Stimulated activated CD4-positive, alpha-beta T cell treated with anti-CD3 and anti-CD28 coated beads, Interleukin-4, amount 100 ng/mL, for 4 hours (primary cell): ENCODE data around the gene ZNF423.

Source experiments
- DNase-seq, 2 experiments: peaks; one replicate each; pipeline ENCODE4 v3.0.0-alpha.2; 2020

Gene ZNF423

DNA sequence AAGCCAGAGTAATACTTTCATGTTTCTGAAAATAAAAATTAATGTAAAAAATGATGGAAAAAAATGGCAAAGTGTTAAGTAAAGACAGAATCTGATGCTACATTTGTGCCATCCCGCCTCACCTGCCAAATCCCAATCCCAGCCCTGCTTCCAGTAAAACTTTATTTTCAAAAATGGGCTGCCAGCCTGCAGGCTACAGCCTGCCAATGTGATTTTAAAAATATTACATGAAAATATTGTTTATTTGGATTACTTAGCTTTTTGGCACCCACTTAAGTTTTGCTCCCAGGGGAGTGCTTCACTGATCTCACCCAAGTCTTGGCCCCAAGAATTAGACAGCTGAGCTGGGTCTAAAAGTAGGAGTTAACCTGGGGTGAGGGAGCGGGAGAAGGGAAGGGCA, 369.5 kb downstream of the ZNF423 start:
- no peak for DNase-seq

DNA sequence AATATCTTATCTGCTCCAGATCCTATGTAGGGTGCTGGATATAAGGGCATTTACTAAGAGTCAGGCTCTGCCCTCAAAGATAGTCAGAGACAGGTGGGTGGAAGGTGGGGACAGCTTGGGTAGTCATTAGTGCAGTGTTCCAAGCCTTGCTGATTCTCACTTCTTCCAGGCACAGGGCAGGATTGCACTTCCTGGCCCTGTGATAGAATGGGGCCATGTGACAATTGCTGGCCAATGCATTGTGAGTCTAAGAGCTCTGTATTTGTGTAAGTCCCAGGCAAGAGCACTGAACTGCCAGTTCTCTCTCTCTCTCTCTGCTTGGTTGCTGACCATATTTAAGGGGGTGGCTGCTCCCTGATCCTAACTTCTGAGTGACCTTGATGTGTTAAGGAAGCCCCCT, 370.2 kb downstream of the ZNF423 start:
- no peak for DNase-seq

DNA sequence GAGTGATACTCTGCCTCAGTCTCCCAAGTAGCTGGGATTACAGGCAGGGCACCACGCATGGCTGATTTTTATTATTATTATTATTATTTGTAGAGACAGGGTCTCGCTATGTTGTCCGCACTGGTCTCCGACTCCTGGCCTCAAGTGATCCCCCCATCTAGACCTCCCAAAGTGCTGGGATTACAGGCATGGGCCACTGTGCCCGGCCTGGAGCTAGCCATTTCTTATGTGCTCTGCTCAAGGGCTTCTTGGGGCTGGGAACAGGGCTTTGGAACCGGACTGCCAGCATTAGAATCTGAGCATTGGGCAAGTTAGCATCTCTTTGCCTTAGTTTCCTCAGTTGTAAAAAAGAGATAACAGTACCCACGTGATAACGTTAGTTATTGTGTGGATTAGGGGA, 371.0 kb downstream of the ZNF423 start:
- no peak for DNase-seq

DNA sequence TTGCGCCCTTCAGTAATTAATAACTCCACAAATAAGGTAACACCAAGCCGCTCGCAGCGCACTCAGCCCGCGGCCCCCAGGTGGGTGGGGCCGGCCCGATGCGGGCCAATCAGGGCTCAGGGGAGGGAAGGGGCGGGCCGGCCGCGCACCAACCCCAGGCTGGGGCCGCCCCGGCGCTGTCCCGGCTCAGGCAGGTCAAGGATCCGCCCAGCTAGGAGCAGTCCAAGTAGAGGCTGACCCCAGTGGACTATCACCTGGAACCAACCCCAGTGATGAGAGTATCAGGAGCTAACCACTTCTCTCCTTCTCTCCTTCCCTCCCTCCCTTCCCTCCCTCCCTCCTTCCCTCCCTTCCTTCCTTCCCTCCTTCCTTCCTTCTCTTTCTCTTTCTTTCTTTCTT, 371.5 kb downstream of the ZNF423 start:
- DNase-seq, result peak; percentile 26 to 30

DNA sequence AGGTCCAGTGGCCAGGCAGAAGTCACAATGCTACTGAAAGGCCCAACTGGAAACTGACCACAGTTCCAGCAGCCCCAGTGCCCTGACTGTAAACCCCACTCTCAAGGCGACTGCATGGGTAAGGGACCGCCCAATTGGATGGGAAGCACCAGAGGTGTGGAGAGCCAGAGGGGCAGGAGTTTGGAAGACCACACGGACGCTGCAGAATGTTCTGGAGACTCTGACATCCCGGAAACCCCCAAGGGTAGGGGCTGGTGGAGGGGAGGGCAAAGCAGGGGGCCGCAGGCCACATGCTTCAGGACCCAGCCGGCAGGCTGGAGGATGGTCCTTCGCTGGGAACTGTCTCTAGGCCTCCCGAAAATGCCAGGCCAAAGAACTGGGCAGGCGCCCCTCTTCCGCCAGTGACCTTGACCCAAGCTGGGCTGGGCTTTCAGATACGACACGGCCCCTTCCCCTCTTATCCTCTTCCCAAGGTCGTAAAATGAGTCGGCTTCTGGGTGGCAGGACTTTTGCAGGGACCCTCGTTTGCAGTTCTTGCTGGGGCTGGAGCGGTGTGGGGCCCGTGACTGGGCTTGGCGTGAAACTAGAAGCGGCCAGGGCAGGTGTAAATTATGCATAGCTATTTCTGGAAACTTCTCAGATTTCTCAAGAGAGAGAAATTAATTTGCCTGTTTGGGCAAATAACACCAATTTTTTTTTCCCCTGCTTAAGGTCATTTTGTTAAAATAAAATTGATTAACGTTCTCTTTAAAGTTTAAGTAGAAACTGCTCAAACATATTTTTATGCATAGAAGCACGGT, 372.1 kb downstream of the ZNF423 start:
- DNase-seq, result no peak

DNA sequence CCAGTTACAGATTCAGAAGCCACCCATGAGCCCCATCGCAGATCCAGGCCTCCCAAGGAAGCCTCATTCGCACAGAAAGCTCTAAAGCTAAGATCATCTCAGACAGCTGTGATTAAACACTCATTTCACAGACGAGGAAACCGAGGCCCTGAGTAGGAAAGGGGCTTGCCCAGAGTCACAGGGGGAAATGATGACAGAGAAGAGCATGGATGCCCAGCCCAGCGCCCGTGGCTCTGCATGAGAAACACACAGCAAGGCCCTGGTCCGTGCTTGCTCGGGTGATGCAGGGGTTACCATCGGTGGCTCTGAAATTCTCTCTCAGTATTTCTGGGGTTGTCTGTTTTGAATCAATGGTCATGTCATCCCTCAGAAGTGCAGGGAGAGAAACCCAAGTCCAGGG, 372.7 kb downstream of the ZNF423 start:
- no peak for DNase-seq

DNA sequence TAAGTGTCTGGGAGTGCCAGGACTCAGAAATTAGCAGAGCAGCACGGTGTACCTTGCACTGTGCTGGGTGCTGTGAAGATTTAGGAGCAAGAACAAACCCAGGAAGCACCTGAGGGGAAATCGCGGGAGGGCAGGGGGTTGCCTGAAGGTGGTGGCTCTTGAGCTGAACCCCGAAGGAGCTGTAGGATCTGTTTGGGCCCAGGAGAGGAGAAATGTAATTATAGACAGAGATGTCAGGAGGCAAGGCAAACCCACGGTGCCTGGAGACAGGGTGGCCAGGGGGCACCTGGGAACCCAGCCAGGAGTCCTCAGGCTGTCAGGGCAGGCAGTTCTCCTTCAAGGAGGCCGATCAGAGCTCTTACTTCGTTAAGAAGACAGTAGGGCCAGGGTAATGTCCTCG, 373.2 kb downstream of the ZNF423 start:
- no peak for DNase-seq

DNA sequence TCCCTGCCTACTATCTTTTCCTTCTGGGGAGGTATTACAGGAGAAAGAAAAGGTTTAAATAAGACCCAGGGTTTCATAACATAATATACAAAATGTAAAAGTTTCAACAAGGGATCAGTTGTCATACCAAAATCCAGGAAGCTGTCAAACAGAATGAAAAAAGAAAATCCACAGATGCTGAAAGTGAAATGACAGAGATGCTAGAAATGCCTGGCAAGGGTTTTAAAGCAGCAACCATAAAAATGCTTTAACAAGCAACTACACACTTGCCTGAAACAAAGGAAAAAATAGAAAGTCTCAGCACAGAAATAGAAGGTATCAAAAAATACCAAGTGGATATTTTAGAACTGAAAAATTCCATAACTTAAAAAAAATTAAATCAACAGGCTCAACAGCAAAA, 377.3 kb downstream of the ZNF423 start:
- no peak for DNase-seq

DNA sequence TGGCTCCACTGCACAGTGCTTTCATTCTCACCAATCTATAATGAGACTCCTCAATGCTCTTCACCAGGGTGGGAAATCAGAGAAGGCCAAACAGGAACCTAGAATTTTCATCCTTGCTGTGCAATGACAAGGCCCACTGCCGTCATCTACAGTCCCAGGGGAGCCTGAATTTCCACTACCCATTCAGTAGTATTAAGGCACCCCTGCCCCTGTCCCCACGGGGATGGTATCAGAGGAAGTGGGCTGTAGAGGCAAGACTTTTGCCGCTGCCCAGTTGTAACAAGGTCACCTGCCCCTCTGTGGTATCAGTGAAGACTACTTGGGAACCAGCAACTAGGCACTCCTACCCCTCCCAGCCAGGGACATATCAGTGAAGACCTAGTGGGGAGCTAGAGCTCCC, 377.8 kb downstream of the ZNF423 start:
- DNase-seq, result no peak

DNA sequence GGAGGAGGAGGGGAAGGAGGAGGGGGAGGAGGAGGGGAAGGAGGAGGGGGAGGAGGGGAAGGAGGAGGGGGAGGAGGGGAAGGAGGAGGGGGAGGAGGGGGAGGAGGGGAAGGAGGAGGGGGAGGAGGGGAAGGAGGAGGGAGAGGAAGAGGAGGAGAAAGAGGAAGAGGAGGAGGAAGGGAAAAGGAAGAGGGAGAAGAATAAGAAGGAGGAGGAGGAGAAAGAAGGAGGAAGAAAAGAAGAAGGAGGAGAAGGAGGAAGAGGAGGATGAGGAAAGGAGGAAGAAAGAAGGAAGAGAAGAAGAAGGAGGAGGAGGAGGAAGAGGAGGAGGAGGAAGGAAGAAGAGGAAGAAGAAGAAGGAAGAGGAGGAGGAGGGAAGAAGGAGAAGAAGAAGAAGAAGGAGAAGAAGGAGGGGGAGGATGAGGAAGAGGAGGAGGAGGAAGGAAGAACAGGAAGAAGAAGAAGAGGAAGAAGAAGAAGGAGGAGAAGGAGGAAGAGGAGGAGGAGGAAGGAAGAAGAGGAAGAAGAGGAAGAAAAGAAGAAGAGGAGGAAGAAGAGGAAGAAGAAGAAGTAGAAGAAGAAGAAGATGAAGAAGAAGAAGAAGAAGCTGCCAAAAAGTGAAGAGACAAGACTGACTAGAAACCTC, 378.5 kb downstream of the ZNF423 start:
- DNase-seq, result no peak

DNA sequence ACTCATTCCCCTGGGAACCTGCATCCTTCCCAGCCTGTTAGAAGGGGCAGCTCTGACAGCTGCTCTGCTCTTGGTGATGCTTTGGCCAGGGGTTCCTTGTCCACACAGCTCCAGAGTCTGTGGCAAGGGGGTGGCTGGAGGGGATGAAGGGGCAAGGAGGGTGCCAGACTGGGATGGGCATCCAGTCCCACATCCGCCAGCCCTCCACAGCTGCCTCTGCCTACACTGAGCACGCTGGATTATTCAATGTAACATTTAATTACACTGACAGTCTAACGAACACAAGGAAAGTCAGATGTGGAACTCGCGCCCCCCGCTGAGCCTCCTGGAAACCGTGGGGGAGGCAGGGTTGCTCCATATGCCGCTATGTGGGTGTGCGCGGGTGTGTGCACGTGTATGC, 381.2 kb downstream of the ZNF423 start:
- no peak for DNase-seq

DNA sequence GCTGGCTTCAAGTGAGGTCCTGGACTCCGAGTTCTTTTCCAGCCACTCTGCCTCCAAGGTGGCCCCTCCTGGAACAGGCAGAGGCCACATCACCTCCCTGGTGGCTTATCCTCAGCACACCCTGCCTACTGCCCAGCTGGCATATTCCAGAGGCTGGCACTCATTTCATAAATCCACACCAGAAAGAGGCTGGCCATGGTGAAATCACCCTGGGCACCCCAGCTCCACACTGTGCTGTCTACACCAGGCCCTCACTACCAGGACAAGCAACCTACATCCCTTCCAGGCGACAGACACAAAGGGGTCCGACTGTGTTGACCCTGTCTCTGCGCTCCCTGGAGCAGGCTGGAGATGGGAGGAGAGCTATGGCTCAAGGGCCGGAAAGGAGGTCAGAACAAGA, 382.1 kb downstream of the ZNF423 start:
- no peak for DNase-seq

DNA sequence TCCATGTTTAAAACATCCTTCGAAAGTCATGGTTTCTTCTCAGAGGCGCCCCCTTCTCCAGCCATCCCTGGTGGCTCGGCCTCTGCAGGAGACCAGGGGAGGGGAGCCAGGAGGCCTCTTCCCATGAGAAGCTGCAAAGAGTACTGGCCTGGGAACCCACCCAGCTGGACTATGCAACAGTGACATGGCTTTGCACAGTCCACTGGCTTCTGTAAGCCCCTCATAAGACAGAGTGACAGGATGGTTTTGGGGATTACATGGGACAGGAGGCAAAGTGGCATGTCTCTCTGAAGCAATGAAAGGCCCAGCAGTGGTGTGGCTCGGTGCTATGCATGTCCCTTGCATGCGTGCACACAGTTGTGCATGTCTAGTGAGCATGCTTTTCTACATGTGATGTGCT, 382.8 kb downstream of the ZNF423 start:
- no peak for DNase-seq

DNA sequence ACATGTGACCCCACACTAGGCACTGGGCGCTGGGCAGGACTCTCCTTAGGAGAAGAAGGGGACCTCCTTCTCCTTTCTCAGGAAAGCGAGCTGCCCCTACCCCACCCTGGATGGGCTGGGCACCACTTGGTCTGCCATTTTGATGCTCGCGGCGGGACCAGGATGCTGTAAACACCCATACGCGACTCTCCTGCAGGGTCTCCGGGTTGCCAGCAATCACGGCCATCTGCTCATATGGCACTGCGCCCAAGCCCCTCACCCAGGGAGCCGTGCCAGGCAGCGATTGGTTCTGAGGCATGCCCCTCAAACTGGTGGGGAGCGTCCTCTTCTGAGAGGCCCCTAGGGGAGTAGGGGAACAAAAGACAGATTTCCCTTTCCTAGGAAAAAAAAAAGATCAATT, 383.3 kb downstream of the ZNF423 start:
- DNase-seq, result no peak

DNA sequence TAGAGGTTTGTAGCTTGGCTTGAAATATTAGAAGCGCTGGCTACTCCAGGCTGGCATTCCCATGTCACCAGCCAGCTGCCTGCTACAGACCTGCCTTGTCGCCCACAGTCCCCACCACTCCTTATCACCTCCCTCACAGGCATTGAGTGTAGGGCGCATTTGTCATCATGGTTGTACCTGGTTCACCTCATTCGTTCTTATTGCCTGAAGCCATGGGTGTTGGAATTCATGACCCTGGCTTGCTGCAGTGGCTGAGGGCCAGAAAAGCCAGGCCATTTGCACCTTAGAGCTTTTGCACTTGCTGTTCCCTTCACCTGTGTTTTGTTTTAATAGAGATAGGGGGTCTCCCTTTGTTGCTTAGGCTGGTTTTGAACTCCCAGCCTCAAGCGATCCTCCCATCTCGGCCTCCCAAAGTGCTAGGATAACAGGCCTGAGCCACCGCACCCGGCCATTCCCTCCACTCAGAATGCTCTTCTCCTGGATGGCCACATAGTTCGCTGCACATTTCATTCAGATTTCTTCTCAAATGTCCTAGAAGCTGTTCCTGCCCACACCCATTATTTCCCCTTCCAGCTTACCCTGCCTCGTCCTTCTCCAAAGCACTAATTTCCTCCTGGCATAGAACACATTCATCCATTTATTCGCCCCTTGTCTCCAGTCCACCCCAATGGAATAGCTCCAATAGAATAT, 384.7 kb downstream of the ZNF423 start:
- no peak for DNase-seq

DNA sequence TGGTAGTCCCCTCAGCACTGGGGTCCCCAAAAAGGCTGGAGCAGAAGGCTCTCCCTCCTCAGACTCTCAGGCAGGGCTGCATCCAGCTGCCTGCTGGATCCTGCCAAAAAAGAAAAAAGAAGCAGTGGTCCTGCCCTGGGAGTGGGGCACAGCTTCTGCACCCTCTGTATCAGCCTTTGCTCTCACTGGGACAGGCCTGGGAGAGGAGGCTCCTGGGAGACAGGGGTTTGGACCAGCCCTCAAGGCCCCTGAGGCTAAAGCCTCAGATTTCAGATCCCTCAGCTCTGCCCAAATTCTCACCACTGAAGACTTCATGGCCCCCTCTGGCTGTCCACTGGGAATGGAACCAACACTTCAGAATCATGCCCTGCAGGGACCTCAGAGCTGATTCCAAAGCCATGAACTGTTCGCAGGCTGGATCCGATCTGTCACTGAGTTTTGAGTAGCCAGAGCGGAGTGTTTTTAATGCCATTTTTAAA, 385.4 kb downstream of the ZNF423 start:
- DNase-seq, result no peak

DNA sequence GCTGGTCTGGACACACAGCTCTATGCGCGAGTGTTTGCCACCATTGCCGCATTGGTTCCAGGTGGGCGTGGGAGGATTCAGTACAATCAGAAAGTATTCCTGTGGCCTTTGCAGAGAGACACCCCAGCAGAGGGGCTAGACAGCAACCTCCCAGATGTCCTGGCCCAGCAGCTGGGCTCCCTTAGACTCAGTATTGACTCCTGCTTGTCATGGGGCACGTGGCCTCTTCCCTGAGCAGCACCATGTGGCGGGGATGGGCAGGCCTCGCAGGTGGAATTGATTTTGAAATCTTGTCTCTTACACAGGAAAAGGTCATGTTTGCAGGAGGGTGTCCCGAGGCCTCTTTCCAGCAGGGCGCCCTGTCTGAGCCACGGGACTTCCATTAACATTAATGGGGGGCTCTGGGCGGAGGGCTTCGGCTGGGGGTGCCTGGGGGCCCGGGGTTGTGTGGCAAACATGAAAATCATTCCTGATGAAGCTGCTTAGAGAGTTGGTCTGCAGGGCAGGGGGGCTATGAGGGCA, 385.9 kb downstream of the ZNF423 start:
- DNase-seq, result no peak

DNA sequence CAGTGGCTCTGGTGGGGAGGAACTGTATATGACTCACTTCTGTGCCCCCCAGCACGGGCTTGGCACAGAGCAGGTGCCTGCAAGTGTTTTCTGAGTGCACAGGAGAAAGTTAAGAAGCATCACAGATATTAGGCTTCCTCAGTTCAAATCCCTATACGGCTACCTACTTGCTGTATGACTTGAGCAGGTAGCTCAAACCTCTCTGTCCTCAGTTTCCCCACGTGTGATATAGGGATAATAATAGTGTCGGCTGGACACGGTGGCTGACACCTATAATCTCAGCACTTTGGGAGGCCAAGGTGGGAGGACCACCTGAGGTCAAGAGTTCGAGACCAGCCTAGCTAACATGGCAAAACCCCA, 386.6 kb downstream of the ZNF423 start:
- no peak for DNase-seq

DNA sequence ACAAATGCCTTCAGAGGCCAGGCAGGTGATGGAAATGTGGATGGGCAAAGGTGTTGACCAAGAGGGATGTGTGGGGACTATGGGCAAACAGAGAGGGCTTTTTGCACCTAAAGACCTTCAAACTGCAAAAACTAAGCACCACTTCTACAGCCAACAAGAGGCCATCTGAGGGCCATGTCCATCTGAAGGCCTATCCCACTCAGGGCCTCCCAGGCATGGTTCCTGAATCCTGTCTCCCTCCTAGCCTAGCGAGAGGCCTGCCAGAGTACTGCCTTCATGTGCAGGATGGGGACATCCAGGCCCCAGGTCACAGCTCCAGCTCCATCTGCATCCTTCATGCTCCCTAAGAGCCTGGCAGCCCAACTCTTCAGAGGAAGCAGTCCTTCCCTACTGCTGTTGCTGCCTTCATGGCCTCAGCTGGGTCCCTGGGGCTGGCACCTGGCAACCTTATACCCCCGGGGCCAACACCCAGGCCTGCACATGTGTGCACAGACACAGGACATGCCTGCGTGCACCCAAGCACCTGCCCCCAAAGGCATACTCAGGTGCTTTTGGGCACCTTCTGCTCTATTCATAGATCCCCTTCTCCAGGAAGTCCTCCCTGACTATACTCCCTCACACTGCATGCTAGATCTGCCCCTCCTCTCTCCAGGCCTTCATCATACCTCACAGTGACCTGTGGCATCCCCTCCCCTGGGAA, 387.2 kb downstream of the ZNF423 start:
- no peak for DNase-seq

DNA sequence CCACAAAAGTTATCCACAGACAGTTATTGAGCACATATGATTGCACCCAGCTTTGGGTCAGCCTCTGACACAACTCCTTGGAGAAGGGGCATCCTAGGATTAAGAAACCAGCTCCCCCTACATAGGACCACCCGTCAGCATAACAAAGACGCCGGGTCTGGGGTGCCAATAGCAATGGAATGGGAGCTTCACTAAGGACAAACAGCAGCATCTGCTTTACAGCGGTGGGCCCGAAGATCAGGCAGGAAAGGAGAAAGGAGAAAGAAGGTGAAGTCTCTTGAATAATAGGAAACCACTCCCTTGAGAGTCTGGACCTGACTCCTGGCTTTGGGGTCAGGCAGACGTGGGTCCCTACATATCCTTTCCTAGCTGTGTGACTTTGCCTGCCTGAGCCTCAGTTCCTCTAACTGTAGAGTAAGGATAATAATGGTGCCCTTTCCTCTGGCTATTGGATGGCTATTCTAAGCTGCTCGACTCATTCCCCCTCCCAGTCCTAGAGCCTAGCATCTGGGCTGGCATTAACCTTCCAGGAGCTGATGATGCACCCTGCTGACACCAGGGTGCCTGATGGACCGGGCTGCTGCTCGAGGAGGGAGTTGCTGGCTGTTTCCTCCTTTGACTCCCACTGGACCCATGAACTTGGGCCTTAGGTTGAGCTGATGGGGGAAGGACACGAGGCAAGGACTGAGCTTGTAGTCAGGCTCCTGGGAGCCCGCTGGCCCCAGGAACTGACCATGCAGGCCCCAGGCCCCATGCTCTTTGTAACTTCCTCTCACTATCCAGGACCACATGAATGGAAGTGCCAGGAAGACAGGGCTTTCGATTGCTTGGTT, 388.2 kb downstream of the ZNF423 start:
- DNase-seq, result no peak

DNA sequence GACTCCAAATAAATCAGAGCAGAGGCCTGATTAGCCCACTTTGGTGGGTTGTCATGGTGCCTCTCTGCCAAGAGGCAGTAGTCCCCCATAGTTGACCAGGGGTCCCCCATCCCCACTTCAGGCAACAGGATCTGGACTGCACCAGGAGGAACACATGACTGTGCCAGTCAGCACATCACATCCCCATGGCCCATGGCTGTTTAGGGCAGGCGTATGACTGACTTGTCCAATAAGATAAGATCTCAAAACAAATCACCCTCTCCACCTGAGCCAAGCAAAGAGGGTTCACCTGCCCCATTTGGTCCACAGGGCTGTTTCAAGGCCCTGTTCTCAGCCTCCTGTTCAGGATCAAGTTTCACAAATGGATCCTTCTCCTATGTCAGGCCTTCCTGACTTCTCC, 389.0 kb downstream of the ZNF423 start:
- no peak for DNase-seq

DNA sequence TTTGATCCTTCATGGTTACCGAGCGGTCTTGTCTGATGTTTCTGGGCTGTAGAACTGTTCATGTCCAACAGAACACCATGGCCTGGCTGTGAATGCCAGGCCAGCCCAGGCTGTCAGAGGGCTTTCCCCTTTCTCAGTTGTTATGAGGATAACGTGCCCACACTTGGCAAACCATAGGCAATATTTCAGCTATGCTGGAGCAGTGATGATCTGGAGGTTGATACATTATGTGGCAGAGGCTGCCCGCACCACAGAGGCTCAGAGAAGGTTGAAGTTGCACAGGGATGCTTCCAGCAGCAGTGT, 389.4 kb downstream of the ZNF423 start:
- DNase-seq, result no peak
